T-cell (primary cell): ENCODE measurements around the gene SVIL. TPM values are rescaled to one million over a fixed set of nuclear protein-coding genes. Genes with fewer than 3 reads are reported as not detected.

Source experiments
- ATAC-seq, 4 experiments: fragments of 200-7000 bp in 3 of 4; fragments of 150-1000 bp in 1 of 4; cut with Tn5 transposase; replicated peaks in 1 of 4; 1 replicate in 3 of 4; 2 replicates in 1 of 4; pipeline ENCODE4 v1.10.0; 2021; ENCODE audit warnings: moderate library complexity in 3 of 4, mild to moderate bottlenecking in 2 of 4, moderate number of reproducible peaks in 1 of 4
- CTCF ChIA-PET, 2 donors: fragments of 300-600 bp; sonication (Branson Sonifier 250); formaldehyde crosslinking; loops; one replicate each; lab custom pipeline; 2022; ENCODE audit warnings: antibody characterized with exemption in 2 of 2; lab: Charles Lee
- POLR2A ChIA-PET, 2 donors: fragments of 300-600 bp; sonication (Branson Sonifier 250); formaldehyde crosslinking; loops; one replicate each; lab custom pipeline; 2022; ENCODE audit warnings: antibody characterized with exemption in 2 of 2; lab: Charles Lee
- DNase-seq, 35 experiments: peaks; one replicate each; pipeline versions ENCODE4 v3.0.0 to v3.0.0-alpha.2; 2013 to 2023
- H3K27ac ChIP-seq: one replicate; pipeline ENCODE4 v1.5.1; 2013; ENCODE audit warnings: low read length
- H3K27me3 ChIP-seq, 2 experiments: replicated peaks in 1 of 2; 1 replicate in 1 of 2; 2 replicates in 1 of 2; pipeline versions ENCODE4 v1.6.1 to v1.7.0; 2013; ENCODE audit warnings: low read length in 1 of 2, mixed read lengths in 1 of 2; ENCODE audit not compliant: control insufficient read depth in 2 of 2, insufficient read depth in 2 of 2; ENCODE audit errors: extremely low read depth in 1 of 2
- H3K36me3 ChIP-seq, 2 donors: 1 replicate in 1 of 2; 2 replicates in 1 of 2; pipeline versions ENCODE4 v1.6.1 to v1.7.0; 2013; ENCODE audit warnings: low read length in 1 of 2; ENCODE audit not compliant: control insufficient read depth in 2 of 2, insufficient read depth in 1 of 2; ENCODE audit errors: extremely low read depth in 1 of 2
- H3K4me1 ChIP-seq, 2 experiments: 1 replicate in 1 of 2; 2 replicates in 1 of 2; pipeline versions ENCODE4 v1.6.1 to v1.7.0; 2013; ENCODE audit warnings: low read length in 2 of 2, mixed read lengths in 1 of 2; ENCODE audit not compliant: insufficient read depth in 2 of 2, control insufficient read depth in 1 of 2; ENCODE audit errors: extremely low read depth in 1 of 2
- H3K4me3 ChIP-seq, 2 donors: 1 replicate in 1 of 2; 2 replicates in 1 of 2; pipeline versions ENCODE4 v1.5.1 to v1.7.0; 2013; ENCODE audit warnings: mild to moderate bottlenecking in 2 of 2, low read length in 1 of 2, moderate library complexity in 1 of 2; ENCODE audit not compliant: control insufficient read depth in 1 of 2; ENCODE audit errors: extremely low read depth in 1 of 2
- H3K9me3 ChIP-seq: 2 replicates; pipeline ENCODE4 v1.7.0; 2013
- H3K27ac Mint-ChIP-seq, 2 donors: one replicate each; pipeline ENCODE4 v1.8.0; 2020 to 2021; ENCODE audit warnings: mild to moderate bottlenecking in 2 of 2, mixed read lengths in 2 of 2
- H3K27me3 Mint-ChIP-seq, 2 donors: one replicate each; pipeline ENCODE4 v1.8.0; 2021 to 2022; ENCODE audit warnings: mixed read lengths in 2 of 2
- H3K36me3 Mint-ChIP-seq: one replicate; pipeline ENCODE4 v1.8.0; 2021; ENCODE audit warnings: mixed read lengths
- H3K4me1 Mint-ChIP-seq, 3 donors: one replicate each; pipeline ENCODE4 v1.8.0; 2020 to 2022; ENCODE audit warnings: mixed read lengths in 3 of 3, mild to moderate bottlenecking in 1 of 3
- H3K4me3 Mint-ChIP-seq, 3 donors: one replicate each; pipeline ENCODE4 v1.8.0; 2020 to 2022; ENCODE audit warnings: mild to moderate bottlenecking in 3 of 3, mixed read lengths in 3 of 3, moderate library complexity in 3 of 3
- H3K9me3 Mint-ChIP-seq, 3 donors: one replicate each; pipeline ENCODE4 v1.8.0; 2020 to 2022; ENCODE audit warnings: mixed read lengths in 3 of 3
- WGBS: methylation state at CpG from one replicate; pipeline ENCODE4 v1.1.5; 2013; ENCODE audit warnings: missing lambda C conversion rate; ENCODE audit not compliant: insufficient coverage; 5-methylcytosine and 5-hydroxymethylcytosine counted together
- total RNA-seq, 35 experiments: library from RNA in 6 of 35; stranded (reverse) in 6 of 35; fragments of 120-200 nt in 1 of 35; gene quantifications; one replicate each; pipeline versions ENCODE4 v1.2.1 to v1.2.4 and lab custom pipeline; 2013 to 2026

SVIL gene
- total RNA-seq (10 to 100 TPM; 17.4 to 45.6 (median 19.6) TPM), total RNA-seq (lab: John Stamatoyannopoulos, UW) (24.0 to 177 (median 65.2) reads per million in 29 experiments)
- 18.9 TPM for total RNA-seq (2013)

GRCh38 chr10:29634764-29635625 lies at the start of gene SVIL:
SVIL (minus strand) TSS chr10:29634971; CDS start chr10:29555058, 79,913 bp downstream.
- ChIA-PET POLR2A (interaction anchor here in 1 of 2 donors (0.7 to 1.4 kb wide), 2 partner anchors 8 to 23 kb away, joined by 5 read pairs; no protein-coding TSS in a partner anchor), CTCF (interaction anchor here in 1 of 2 donors (0.7 to 1.2 kb wide), 2 partner anchors 22 to 105 kb away, joined by 3 read pairs; no protein-coding TSS in a partner anchor)
- H3K27ac Mint-ChIP-seq: peak within 1 kb of the TSS; percentile 72 to 89

GRCh38 chr10:29681676-29682448 lies 47.1 kb upstream of the SVIL start:
- H3K27me3 ChIP-seq: no peaks in the 10 kb centered on the region
- Mint-ChIP-seq H3K9me3 (peaks cover 0 to 4% (median 3%) of the 10 kb centered on the region in 3 donors), H3K27ac (peak overlapping the region; percentile 96 to 97), H3K36me3 (peaks cover 35% of the 10 kb centered on the region), H3K4me3 (peak overlapping the region; percentile 54 to 81 (median 55)), H3K4me1 (peaks cover 85 to 92% (median 92%) of the 10 kb centered on the region in 3 donors), H3K27me3 (no peaks in the 10 kb centered on the region)
- H3K4me3 ChIP-seq: peak overlapping the region; percentile 3 to 36
- no peaks in the 10 kb centered on the region for H3K36me3 ChIP-seq
- WGBS: 34% methylated on average over 4 of the region's 9 CpGs
- H3K27ac ChIP-seq: peak overlapping the region; percentile 73
- peak; percentile 97 to 98 (median 98) for ATAC-seq
- no peaks in the 10 kb centered on the region for H3K9me3 ChIP-seq
- ChIA-PET CTCF (interaction anchor here (0.6 to 1.0 kb wide), 3 partner anchors 24 to 345 kb away, joined by 3 to 4 read pairs (median 4); no protein-coding TSS in a partner anchor), POLR2A (interaction anchor here in 1 of 2 donors (0.9 kb wide), 1 partner anchor 1006 kb away, joined by 4 read pairs; no protein-coding TSS in a partner anchor)
- peak; percentile 42 to 85 (median 68) for DNase-seq
- H3K4me1 ChIP-seq: peaks cover 35 to 62% of the 10 kb centered on the region in 2 experiments

More at GRCh38 chr10:29634764-29635625, at the start of gene SVIL:
- Mint-ChIP-seq H3K36me3 (peaks cover 11% of the 10 kb centered on the region), H3K4me3 (peak within 1 kb of the TSS; percentile 24 to 48 (median 46)), H3K4me1 (peaks cover 47 to 56% (median 56%) of the 10 kb centered on the region in 3 donors), H3K9me3 (no peaks in the 10 kb centered on the region), H3K27me3 (no peaks in the 10 kb centered on the region)
- H3K27ac ChIP-seq: peak within 1 kb of the TSS; percentile 84
- WGBS: 90% methylated on average over 5 of the region's 10 CpGs
- H3K9me3 ChIP-seq: no peaks in the 10 kb centered on the region
- H3K4me3 ChIP-seq: peak within 1 kb of the TSS in 1 of 2 donors; percentile 18
- H3K4me1 ChIP-seq: peaks cover 10 to 23% of the 10 kb centered on the region in 2 experiments
- no peak for ATAC-seq
- H3K36me3 ChIP-seq: peaks cover 0 to 3% of the 10 kb centered on the region in 2 donors
- no peak for DNase-seq
- no peaks in the 10 kb centered on the region for H3K27me3 ChIP-seq

- H3K4me3 Mint-ChIP-seq: peak overlapping the region; percentile 15 to 81 (median 40)
- peaks cover 90 to 93% (median 91%) of the 10 kb centered on the region in 3 donors for H3K4me1 Mint-ChIP-seq
- ATAC-seq (no peak), DNase-seq (no peak)
- Histone ChIP-seq H3K4me1 (peaks cover 35 to 65% of the 10 kb centered on the region in 2 experiments), H3K36me3 (no peaks in the 10 kb centered on the region), H3K9me3 (peaks cover 4% of the 10 kb centered on the region), H3K27ac (peak overlapping the region; percentile 73), H3K27me3 (no peaks in the 10 kb centered on the region), H3K4me3 (no peak overlapping the region)
- ChIA-PET POLR2A (no interaction called here), CTCF (interaction anchor here in 1 of 2 donors (0.7 kb wide), 1 partner anchor 20 kb away, joined by 3 read pairs; no protein-coding TSS in a partner anchor)
- peaks cover 9 to 13% (median 10%) of the 10 kb centered on the region in 3 donors for H3K9me3 Mint-ChIP-seq
- peaks cover 31% of the 10 kb centered on the region for H3K36me3 Mint-ChIP-seq
- H3K27me3 Mint-ChIP-seq: no peaks in the 10 kb centered on the region
- WGBS: 100% methylated on average over 6 of the region's 6 CpGs
- peak overlapping the region; percentile 96 to 97 for H3K27ac Mint-ChIP-seq
These were observed 45.3 kb upstream of the SVIL start for GRCh38 chr10:29680091-29680490.

GRCh38 chr10:29676732-29677131 lies 42.0 kb upstream of the SVIL start:
- Mint-ChIP-seq H3K4me3 (peak overlapping the region in 1 of 3 donors; percentile 81), H3K27me3 (no peaks in the 10 kb centered on the region), H3K4me1 (peaks cover 68 to 77% (median 72%) of the 10 kb centered on the region in 3 donors), H3K9me3 (peaks cover 7 to 14% (median 12%) of the 10 kb centered on the region in 3 donors), H3K27ac (peak overlapping the region; percentile 61 to 70), H3K36me3 (peaks cover 27% of the 10 kb centered on the region)
- WGBS: 95% methylated on average over 3 of the region's 4 CpGs
- ChIA-PET POLR2A (no interaction called here), CTCF (no interaction called here)
- peaks cover 4% of the 10 kb centered on the region for H3K9me3 ChIP-seq
- no peak for ATAC-seq
- no peaks in the 10 kb centered on the region for H3K27me3 ChIP-seq
- no peak overlapping the region for H3K4me3 ChIP-seq
- H3K4me1 ChIP-seq: peaks cover 26 to 55% of the 10 kb centered on the region in 2 experiments
- DNase-seq: no peak
- no peaks in the 10 kb centered on the region for H3K36me3 ChIP-seq
- no peak overlapping the region for H3K27ac ChIP-seq

- Mint-ChIP-seq H3K4me1 (peaks cover 61 to 76% (median 70%) of the 10 kb centered on the region in 3 donors), H3K9me3 (peaks cover 7 to 14% (median 12%) of the 10 kb centered on the region in 3 donors), H3K27me3 (no peaks in the 10 kb centered on the region), H3K4me3 (no peak overlapping the region), H3K36me3 (peaks cover 34% of the 10 kb centered on the region), H3K27ac (peak overlapping the region; percentile 46 to 56)
- Histone ChIP-seq H3K27ac (no peak overlapping the region), H3K9me3 (peaks cover 4% of the 10 kb centered on the region), H3K4me3 (no peak overlapping the region), H3K36me3 (no peaks in the 10 kb centered on the region), H3K4me1 (peaks cover 19 to 48% of the 10 kb centered on the region in 2 experiments), H3K27me3 (no peaks in the 10 kb centered on the region)
- POLR2A ChIA-PET: no interaction called here
- DNase-seq (no peak), ATAC-seq (no peak)
- CTCF ChIA-PET: no interaction called here
- no CpG with 5 or more reads among the region's 1 CpG for WGBS
These were observed 41.2 kb upstream of the SVIL start for GRCh38 chr10:29675984-29676383.
